HFFc6 (cell line): Measurements from ENCODE around the gene CLSTN2. TPM values are rescaled to one million over a fixed set of nuclear protein-coding genes. Genes with fewer than 3 reads are reported as not detected.

ENCODE experiments used
- DNase-seq: peaks from one replicate; pipeline ENCODE4 v3.0.0-alpha.2; 2018
- H3K27ac Mint-ChIP-seq: 2 replicates; pipeline ENCODE4 v1.8.0; 2020; ENCODE audit warnings: mild to moderate bottlenecking, mixed read lengths
- H3K27me3 Mint-ChIP-seq: 2 replicates; pipeline ENCODE4 v1.8.0; 2021; ENCODE audit warnings: mild to moderate bottlenecking, moderate library complexity, mixed read lengths; ENCODE audit not compliant: insufficient read depth
- H3K36me3 Mint-ChIP-seq: 2 replicates; pipeline ENCODE4 v1.8.0; 2021; ENCODE audit warnings: low read depth, mixed read lengths
- H3K4me1 Mint-ChIP-seq: 2 replicates; pipeline ENCODE4 v1.8.0; 2020; ENCODE audit warnings: low read depth, mixed read lengths
- H3K4me3 Mint-ChIP-seq: 2 replicates; pipeline ENCODE4 v1.8.0; 2020; ENCODE audit warnings: mild to moderate bottlenecking, moderate library complexity, mixed read lengths
- H3K9me3 Mint-ChIP-seq: 2 replicates; pipeline ENCODE4 v1.8.0; 2020; ENCODE audit warnings: mild to moderate bottlenecking, mixed read lengths
- CTCF ChIP-seq: fragments of 200-600 bp; sonication (generic); IDR thresholded peaks from 2 replicates; pipeline ENCODE4 v1.5.0; 2021; ENCODE audit warnings: antibody characterized with exemption, mild to moderate bottlenecking
- total RNA-seq, 6 experiments: library from RNA; stranded (reverse); fragmentation: NEBNext Ultra II Directional; extraction: Animal tissue kit (Norgen Biotek cat#: 25700); gene quantifications; 2 replicates in 1 of 6; 3 replicates in 5 of 6; pipeline ENCODE4 v1.2.3, GENCODE V29; 2021

The CLSTN2 gene
- total RNA-seq, 6 experiments from 2014 or later: 0.05 TPM; not detected in 5

- no peaks in the 10 kb centered on the region for H3K4me1 Mint-ChIP-seq
Measured at GRCh38 chr3:140341203-140341602, 406.2 kb downstream of the CLSTN2 start.

GRCh38 chr3:140341817-140342403, 406.9 kb downstream of the CLSTN2 start:
- H3K36me3 Mint-ChIP-seq: no peaks in the 10 kb centered on the region; the same call in 1 of the 2 replicates
- no peak overlapping the region for H3K27ac Mint-ChIP-seq
- peaks cover 35% of the 10 kb centered on the region for H3K9me3 Mint-ChIP-seq
- H3K4me3 Mint-ChIP-seq: no peak overlapping the region
- H3K27me3 Mint-ChIP-seq: no peaks in the 10 kb centered on the region
- no peaks in the 10 kb centered on the region for H3K4me1 Mint-ChIP-seq
- no peak for DNase-seq
- no peak for TF ChIP-seq CTCF

More at GRCh38 chr3:140341203-140341602, 406.2 kb downstream of the CLSTN2 start:
- no peak for DNase-seq
- no peaks in the 10 kb centered on the region for H3K27me3 Mint-ChIP-seq
- H3K36me3 Mint-ChIP-seq: no peaks in the 10 kb centered on the region; the same call in 1 of the 2 replicates
- TF ChIP-seq CTCF: no peak
- H3K27ac Mint-ChIP-seq: no peak overlapping the region
- H3K9me3 Mint-ChIP-seq: peaks cover 33% of the 10 kb centered on the region
- H3K4me3 Mint-ChIP-seq: no peak overlapping the region

- H3K4me1 Mint-ChIP-seq: no peaks in the 10 kb centered on the region
- H3K36me3 Mint-ChIP-seq: no peaks in the 10 kb centered on the region; the same call in 1 of the 2 replicates
- no peak for DNase-seq
- H3K9me3 Mint-ChIP-seq: peaks cover 35% of the 10 kb centered on the region
- H3K27me3 Mint-ChIP-seq: no peaks in the 10 kb centered on the region
- no peak overlapping the region for H3K4me3 Mint-ChIP-seq
- H3K27ac Mint-ChIP-seq: no peak overlapping the region
- TF ChIP-seq CTCF: no peak
Measured at GRCh38 chr3:140342668-140343067, 407.7 kb downstream of the CLSTN2 start.

GRCh38 chr3:140343211-140344081, 408.5 kb downstream of the CLSTN2 start:
- no peak for TF ChIP-seq CTCF
- H3K27me3 Mint-ChIP-seq: no peaks in the 10 kb centered on the region
- H3K36me3 Mint-ChIP-seq: no peaks in the 10 kb centered on the region
- H3K27ac Mint-ChIP-seq: no peak overlapping the region
- H3K4me3 Mint-ChIP-seq: no peak overlapping the region
- DNase-seq: no peak
- H3K4me1 Mint-ChIP-seq: no peaks in the 10 kb centered on the region
- H3K9me3 Mint-ChIP-seq: peaks cover 30% of the 10 kb centered on the region; the same call in 1 of the 2 replicates

GRCh38 chr3:140344082-140344454, 409.1 kb downstream of the CLSTN2 start:
- peaks cover 35% of the 10 kb centered on the region for H3K9me3 Mint-ChIP-seq
- no peak for TF ChIP-seq CTCF
- H3K4me1 Mint-ChIP-seq: no peaks in the 10 kb centered on the region
- H3K4me3 Mint-ChIP-seq: no peak overlapping the region
- H3K27ac Mint-ChIP-seq: no peak overlapping the region
- no peaks in the 10 kb centered on the region; the same call in 1 of the 2 replicates for H3K27me3 Mint-ChIP-seq
- no peaks in the 10 kb centered on the region for H3K36me3 Mint-ChIP-seq
- no peak for DNase-seq
